ENCODE data around the gene MBNL3.

DNA sequence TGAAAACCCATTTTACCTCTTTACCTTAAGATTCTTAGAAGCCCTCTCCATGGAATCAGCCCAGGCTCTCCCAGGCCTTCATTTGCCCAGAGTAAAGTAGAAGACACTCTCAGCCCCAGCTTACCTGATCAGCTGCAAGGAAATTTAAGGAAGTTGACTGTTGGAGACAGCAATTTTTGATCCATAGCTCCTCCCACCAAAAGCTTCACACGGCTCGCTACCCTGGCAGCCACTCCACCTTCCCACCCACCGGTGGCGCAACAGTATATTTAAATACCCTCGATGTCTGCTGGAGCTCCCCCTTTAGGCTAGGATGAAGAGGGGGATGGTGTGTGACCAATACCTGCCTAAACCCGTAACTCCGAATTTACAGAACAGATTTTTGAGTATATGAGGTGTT, 75.4 kb downstream of the MBNL3 start:
- TF ChIP-seq, protein P1, sequence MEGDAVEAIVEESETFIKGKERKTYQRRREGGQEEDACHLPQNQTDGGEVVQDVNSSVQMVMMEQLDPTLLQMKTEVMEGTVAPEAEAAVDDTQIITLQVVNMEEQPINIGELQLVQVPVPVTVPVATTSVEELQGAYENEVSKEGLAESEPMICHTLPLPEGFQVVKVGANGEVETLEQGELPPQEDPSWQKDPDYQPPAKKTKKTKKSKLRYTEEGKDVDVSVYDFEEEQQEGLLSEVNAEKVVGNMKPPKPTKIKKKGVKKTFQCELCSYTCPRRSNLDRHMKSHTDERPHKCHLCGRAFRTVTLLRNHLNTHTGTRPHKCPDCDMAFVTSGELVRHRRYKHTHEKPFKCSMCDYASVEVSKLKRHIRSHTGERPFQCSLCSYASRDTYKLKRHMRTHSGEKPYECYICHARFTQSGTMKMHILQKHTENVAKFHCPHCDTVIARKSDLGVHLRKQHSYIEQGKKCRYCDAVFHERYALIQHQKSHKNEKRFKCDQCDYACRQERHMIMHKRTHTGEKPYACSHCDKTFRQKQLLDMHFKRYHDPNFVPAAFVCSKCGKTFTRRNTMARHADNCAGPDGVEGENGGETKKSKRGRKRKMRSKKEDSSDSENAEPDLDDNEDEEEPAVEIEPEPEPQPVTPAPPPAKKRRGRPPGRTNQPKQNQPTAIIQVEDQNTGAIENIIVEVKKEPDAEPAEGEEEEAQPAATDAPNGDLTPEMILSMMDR (IDR thresholded peaks at IDR 0.05) = no peak
- no peak for TF ChIP-seq POLR2A (IDR thresholded peaks at IDR 0.05)
- TF ChIP-seq EP300 (IDR thresholded peaks at IDR 0.05) = no peak
